Central memory CD4-positive, alpha-beta T cell (primary cell): Measurements from ENCODE around the gene ENSA.
"Not testable (repeated sequence)": the region's sequence is repeated elsewhere in the genome, so short reads cannot be mapped to it uniquely, and the experiment has no call there.

ENCODE experiments used
- DNase-seq: peaks from one replicate; pipeline ENCODE4 v3.0.0; 2022

ENSA gene

DNA sequence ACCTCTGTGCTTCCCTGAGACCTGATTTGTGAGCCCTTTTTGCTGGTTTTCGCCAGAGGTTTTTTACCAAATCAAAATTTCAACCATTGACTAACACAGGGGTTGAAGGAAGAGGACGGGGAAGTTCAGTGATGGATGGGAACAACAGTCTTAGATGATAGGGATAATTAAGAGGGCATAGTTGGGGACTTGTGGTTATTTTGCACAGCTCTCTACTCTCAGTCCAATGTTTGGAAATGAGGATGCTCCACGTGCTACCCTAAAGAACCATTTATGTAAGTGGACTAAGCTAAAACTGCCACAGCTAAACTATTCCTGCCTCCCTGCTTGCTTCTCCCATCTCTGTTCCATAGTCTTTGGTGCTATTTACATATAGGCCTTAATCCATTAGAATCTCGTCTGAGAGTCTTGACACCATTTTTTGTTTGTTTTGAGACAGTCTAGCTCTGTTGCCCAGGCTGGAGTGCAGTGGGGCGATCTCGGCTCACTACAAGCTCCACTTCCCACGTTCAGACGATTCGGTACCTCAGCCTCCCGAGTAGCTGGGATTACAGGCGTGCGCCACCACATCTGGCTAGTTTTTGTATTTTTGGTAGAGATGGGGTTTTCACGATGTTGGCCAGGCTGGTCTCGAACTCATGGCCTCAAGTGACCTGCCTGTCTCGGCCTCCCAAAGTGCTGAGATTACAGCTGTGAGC is 49.3 kb downstream of the ENSA start:
- no peak for DNase-seq

- DNase-seq, result peak; percentile 87
Measured at GRCh38 chr1:150579110-150579944, 50.1 kb downstream of the ENSA start, which contains the start of gene MCL1. Gene MCL1 (minus strand): TSS chr1:150579610. CDS start chr1:150579530, 80 bp downstream.

GRCh38 chr1:150578272-150579109 is 50.9 kb downstream of the ENSA start:
- DNase-seq, result no peak

- DNase-seq, result peak; percentile 66
Measured at GRCh38 chr1:150577557-150578271, 51.7 kb downstream of the ENSA start.

DNA sequence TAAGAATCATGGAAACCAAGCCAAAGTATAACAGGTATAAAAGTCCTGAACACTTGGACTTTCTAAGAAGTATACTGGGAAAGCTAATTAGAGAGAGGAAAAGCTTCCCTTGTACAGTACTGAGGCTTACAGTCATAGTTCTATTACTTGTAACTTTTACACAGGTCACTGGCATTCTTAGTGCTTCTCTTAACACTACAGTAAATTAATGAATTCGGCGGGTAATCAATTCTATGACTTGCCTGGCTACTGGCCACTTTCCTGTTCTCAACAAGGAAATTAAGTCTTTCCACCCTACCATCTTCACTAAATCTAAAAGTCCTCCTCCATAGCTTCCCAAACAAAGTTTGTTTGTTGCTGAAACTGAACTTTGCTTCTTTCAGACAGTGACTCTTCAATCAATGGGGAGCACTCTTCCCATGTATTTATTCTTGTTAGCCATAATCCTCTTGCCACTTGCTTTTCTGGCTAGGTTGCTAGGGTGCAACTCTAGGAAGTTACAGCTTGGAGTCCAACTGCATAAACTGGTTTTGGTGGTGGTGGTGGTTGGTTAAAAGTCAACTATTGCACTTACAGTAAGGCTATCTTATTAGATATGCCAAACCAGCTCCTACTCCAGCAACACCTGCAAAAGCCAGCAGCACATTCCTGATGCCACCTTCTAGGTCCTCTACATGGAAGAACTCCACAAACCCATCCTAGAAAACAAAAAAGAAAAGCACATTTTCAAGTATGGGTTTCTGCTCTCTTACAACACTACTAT is 52.4 kb downstream of the ENSA start:
- DNase-seq, result no peak

DNA sequence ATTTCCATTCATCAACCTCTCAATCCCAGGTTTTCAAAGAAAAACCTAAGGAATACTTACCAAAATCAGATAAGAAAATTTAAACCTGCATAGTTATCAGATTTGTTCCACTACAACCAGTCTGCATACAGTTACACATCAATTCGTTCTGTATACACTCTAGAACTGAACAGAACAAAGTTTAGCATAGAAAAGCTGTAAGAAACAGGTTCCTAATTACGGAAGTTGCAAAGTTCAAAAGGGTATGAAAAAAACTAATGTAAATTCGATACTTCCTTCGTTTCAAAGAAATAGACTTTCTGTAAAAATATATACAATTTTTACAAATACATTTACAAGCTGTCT is 53.1 kb downstream of the ENSA start:
- DNase-seq, result no peak

DNA sequence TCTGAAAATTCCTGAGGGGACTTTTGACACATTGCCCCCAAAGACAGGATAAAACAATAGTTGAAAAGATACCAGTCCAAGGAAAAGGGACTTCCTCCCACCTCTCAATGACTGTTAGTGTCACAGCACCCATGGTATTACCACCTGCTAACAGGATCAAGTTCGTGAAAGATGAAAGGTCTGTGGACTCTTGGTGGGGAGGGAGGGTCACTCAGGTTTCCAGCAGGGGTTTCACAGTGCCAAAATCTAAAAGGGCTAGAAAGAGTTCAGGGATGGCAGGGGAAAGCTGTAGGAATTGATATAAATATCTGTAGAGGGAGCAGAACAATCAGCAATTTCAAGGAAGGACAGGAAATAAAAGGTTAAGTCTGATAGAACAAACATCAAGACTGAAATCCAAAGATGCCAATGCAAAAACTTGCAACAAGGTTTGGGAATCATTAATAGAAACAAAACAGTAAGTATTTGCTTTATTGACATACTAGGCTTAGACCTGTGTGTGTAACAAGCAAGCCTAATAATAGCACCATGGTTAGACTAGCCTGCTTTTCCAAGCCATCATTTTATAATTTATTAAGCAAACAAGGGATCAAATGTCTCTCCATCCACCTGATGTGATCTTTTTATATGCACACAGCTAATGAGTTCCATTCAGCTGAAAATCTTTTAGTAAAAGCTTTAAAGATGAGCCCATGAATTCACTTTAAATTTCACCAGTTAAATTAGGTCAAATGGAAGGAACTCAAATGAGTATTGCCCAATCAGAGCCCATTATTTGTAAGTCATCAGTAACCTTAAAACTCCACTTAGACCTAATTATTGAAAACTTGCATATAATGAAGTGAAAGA is 53.7 kb downstream of the ENSA start:
- no peak for DNase-seq

GRCh38 chr1:150575072-150575489 is 54.3 kb downstream of the ENSA start:
- DNase-seq, result no peak

DNA sequence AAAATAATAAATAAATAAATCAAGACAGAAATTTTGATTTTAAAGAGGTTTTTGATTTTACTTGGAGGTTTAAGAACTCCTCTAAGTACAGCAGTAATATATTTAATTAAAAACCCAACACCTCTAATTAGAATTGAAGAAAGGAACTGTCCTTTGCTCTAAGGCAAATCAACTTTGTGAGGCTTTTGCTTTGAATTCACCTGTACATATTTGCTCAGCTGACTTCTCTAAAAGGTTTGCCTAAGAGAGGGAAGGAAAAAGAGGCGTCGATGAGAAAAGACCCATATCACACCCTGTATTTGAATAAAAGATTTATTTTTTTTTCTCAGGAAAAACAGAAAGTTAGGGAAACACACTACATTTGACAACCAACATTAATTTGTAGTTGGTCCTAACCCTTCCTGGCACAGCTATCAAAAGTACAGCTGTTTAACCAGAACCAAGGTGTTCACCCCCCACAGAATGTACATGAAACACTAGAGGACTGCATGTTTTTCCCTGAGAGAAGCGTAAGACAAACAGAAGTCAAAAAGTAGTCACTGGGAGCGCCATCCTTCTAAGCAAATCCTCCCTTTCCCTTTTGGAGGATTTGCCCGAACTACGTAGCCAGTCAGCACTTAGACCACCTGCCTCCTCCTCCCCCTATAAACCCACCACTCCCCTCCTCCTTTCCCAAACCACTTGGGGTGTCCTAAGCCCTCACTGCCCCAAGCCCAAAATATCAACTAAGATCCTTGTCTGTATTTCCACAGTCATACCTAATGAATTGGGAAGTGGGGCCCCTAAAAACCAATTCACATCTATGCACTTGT is 54.9 kb downstream of the ENSA start:
- no peak for DNase-seq

GRCh38 chr1:150573648-150574071 is 55.8 kb downstream of the ENSA start:
- DNase-seq, result not testable (repeated sequence)

- DNase-seq, result no peak
Measured at GRCh38 chr1:150572918-150573647, 56.3 kb downstream of the ENSA start.
